Activated CD4-positive, alpha-beta T cell treated with anti-CD3 and anti-CD28 coated beads for 36 hours (primary cell): Measurements from ENCODE around the gene TMEM205. TPM values are rescaled to one million over a fixed set of nuclear protein-coding genes. Genes with fewer than 3 reads are reported as not detected.
"Not testable (repeated sequence)": the region's sequence is repeated elsewhere in the genome, so short reads cannot be mapped to it uniquely, and the experiment has no call there.

Experiments
- ATAC-seq: fragments of 200-7000 bp; cut with Tn5 transposase; one replicate; pipeline ENCODE4 v1.10.0; 2021; ENCODE audit warnings: mild to moderate bottlenecking, moderate library complexity
- CTCF ChIA-PET: fragments of 350-600 bp; sonication (Branson Sonifier 250); formaldehyde crosslinking; loops from one replicate; lab custom pipeline; 2021; ENCODE audit warnings: antibody characterized with exemption; lab: Charles Lee
- POLR2A ChIA-PET: fragments of 350-600 bp; sonication (Branson Sonifier 250); formaldehyde crosslinking; loops from one replicate; lab custom pipeline; 2021; ENCODE audit warnings: antibody characterized with exemption, inconsistent platforms; lab: Charles Lee
- DNase-seq: peaks from one replicate; pipeline ENCODE4 v3.0.0-alpha.2; 2020
- H3K27ac Mint-ChIP-seq: one replicate; pipeline ENCODE4 v1.8.0; 2021; ENCODE audit warnings: mixed read lengths
- H3K27me3 Mint-ChIP-seq: one replicate; pipeline ENCODE4 v1.8.0; 2021; ENCODE audit warnings: mixed read lengths
- H3K36me3 Mint-ChIP-seq: one replicate; pipeline ENCODE4 v1.8.0; 2021; ENCODE audit warnings: low read depth, mixed read lengths
- H3K4me1 Mint-ChIP-seq: one replicate; pipeline ENCODE4 v1.8.0; 2021; ENCODE audit warnings: mixed read lengths
- H3K4me3 Mint-ChIP-seq: one replicate; pipeline ENCODE4 v1.8.0; 2021; ENCODE audit warnings: mild to moderate bottlenecking, moderate library complexity, mixed read lengths
- H3K9me3 Mint-ChIP-seq: one replicate; pipeline ENCODE4 v1.8.0; 2021; ENCODE audit warnings: low read depth, mixed read lengths
- intact Hi-C, 2 experiments: fragments of 100-400 bp; cut with DNase I in 1 of 2; cut with micrococcal nuclease in 1 of 2; formaldehyde crosslinking; loops; one replicate each; pipeline versions ENCODE4 v1.14.2 to v1.15.1; 2022 to 2024; cut with DNase I, micrococcal nuclease
- total RNA-seq, 2 experiments: library from RNA; stranded (reverse); gene quantifications; one replicate each; pipeline ENCODE4 v1.2.3, GENCODE V29; 2021

TMEM205 gene
- total RNA-seq, 2 experiments from 2014 or later: 28.0 to 32.6 TPM

DNA sequence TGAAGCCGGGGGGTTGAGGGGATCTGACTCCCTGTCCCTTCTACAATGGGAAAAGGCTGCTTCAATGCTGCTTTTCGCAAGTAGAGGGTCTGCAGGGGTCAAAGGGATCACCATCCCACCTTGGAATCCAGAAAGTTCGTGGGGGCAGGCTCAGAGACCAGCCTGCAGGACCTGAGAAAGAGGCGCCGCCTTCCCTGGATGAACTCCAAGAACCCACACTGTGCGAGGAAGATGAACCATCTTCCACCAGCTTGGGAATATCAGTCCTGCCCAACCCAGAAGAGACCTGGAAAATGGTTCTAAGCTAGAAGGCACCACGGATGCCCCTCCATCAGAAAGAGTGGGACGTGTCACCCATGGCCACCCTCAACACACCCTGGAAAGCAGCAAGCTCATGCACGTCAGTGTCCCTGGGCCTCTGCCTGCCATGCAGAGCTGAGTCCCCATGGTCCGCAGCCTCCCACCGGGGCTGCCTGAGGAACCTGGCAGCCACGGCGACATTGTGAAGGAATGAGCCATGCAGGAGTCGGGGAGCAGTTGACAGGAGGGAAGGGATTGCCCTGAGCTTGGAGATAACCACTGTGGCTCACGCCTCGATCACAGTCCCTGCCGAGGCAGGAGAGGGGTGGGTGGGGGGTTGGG, 21.2 kb downstream of the TMEM205 start:
- H3K4me1 Mint-ChIP-seq: peaks cover 15% of the 10 kb centered on the region
- intact Hi-C loops: no loop called here
- no peak overlapping the region for H3K4me3 Mint-ChIP-seq
- H3K27me3 Mint-ChIP-seq: peaks cover 9% of the 10 kb centered on the region
- H3K36me3 Mint-ChIP-seq: no peaks in the 10 kb centered on the region
- POLR2A ChIA-PET: interaction anchor here (0.6 kb wide), 1 partner anchor 127 kb away, joined by 6 read pairs; no protein-coding TSS in a partner anchor
- CTCF ChIA-PET: no interaction called here
- ATAC-seq (no peak), DNase-seq (no peak)
- H3K27ac Mint-ChIP-seq: peak overlapping the region; percentile 88
- no peaks in the 10 kb centered on the region for H3K9me3 Mint-ChIP-seq

DNA sequence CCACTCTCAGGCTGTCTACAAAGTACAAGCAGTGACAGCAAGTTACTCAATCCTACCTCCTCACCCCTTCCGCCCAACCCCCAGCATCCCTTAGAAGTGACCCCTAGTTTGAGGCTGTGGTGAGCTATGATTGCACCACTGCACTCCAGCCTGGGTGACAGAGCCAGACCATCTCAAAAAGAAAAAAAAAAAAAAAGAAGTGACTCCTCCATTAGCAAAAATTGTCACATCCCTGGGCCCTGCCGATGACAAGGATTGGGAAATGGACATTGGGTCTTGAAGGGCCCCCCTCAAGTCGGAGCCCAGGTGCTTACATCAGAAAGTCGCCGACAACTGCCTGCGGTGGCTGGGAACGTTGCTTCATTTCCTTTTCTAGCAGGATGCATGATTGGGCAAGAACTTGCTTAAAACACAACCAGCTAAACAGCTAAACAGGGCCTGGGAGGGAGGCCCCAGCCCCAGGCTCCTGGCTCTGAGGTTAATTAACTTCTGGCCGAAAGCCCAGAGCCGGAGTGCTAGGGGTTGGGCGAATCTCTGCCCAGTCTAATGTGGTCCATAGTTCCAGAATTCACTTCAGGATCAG, 21.9 kb downstream of the TMEM205 start:
- intact Hi-C loops: no loop called here
- peaks cover 9% of the 10 kb centered on the region for H3K27me3 Mint-ChIP-seq
- H3K9me3 Mint-ChIP-seq: no peaks in the 10 kb centered on the region
- ChIA-PET POLR2A (interaction anchor here (0.6 kb wide), 1 partner anchor 128 kb away, joined by 6 read pairs; no protein-coding TSS in a partner anchor), CTCF (no interaction called here)
- peak; percentile 70 for DNase-seq
- ATAC-seq: peak; percentile 78
- H3K27ac Mint-ChIP-seq: peak overlapping the region; percentile 88
- peaks cover 15% of the 10 kb centered on the region for H3K4me1 Mint-ChIP-seq
- H3K36me3 Mint-ChIP-seq: no peaks in the 10 kb centered on the region
- peak overlapping the region; percentile 59 for H3K4me3 Mint-ChIP-seq

DNA sequence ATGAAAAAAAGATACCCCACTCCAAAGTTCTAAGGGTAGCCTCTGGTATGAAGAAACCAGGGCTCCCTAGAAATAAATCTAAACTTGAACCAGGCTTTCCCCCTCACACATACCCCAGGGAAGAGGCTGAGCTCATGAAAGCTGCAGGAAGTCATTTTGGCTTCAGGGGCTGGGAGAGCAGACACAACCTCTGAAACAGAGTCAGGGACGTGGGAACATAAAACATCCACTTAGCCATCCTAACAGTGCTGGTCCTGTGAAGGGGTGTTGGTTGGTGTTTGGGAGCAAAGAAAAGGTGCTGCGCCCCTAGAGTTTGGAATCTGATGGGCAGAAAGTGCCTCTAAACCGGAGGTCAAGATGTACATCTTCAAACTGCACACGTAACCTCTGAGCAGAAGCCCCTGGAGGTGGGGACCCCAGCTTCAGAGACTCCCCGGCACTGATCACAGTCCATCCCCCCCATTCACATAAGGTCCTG, 22.4 kb downstream of the TMEM205 start:
- ChIA-PET CTCF (interaction anchor here (0.7 kb wide), 1 partner anchor 35 kb away, joined by 4 read pairs; no protein-coding TSS in a partner anchor), POLR2A (no interaction called here)
- H3K9me3 Mint-ChIP-seq: no peaks in the 10 kb centered on the region
- intact Hi-C loops: no loop called here
- ATAC-seq (peak; percentile 21), DNase-seq (no peak)
- H3K27ac Mint-ChIP-seq: peak overlapping the region; percentile 88
- no peaks in the 10 kb centered on the region for H3K36me3 Mint-ChIP-seq
- peaks cover 15% of the 10 kb centered on the region for H3K4me1 Mint-ChIP-seq
- peaks cover 10% of the 10 kb centered on the region for H3K27me3 Mint-ChIP-seq
- H3K4me3 Mint-ChIP-seq: peak overlapping the region; percentile 59

DNA sequence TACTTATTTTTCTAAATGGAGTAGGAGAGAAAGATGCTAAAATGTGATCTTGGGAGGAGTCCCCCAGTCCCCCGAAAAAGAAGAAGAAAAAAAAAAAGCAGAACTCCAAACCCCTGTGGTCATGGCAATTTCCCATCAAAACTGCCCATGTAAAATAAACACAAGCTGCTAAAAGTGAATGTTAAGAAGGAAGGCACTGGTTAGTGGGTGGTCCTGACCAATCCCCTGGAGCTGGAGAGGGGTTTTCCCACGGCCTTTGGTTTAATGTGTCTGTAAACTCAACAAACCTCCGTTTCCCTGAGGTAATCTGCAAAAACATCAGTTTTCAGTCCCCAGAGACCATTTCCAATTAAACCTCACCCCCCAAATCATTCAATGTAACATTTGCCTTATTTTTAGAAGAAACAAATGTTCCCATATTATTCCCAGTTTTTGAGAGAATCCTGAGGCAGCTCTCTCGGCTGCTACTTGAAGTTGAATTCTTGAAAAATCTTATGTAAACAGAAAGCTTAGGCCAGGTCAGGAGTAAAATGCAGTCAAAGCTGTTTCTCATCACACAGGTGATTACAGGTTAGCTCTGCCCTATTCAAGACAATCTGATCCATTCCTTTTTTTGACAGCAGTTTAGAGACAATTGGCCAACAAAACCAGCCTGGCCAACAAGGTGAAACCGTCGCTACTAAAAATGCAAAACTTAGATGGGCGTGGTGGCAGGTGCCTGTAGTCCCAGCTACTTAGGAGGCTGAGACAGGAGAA, 23.6 kb downstream of the TMEM205 start:
- DNase-seq (no peak), ATAC-seq (no peak)
- H3K4me1 Mint-ChIP-seq: peaks cover 15% of the 10 kb centered on the region
- POLR2A ChIA-PET: no interaction called here
- no peak overlapping the region for H3K27ac Mint-ChIP-seq
- no peak overlapping the region for H3K4me3 Mint-ChIP-seq
- H3K9me3 Mint-ChIP-seq: no peaks in the 10 kb centered on the region
- CTCF ChIA-PET: interaction anchor here (0.6 to 1.0 kb wide), 4 partner anchors 58 to 203 kb away, joined by 3 to 4 read pairs (median 4); no protein-coding TSS in a partner anchor
- intact Hi-C loops: no loop called here
- peaks cover 12% of the 10 kb centered on the region for H3K27me3 Mint-ChIP-seq
- H3K36me3 Mint-ChIP-seq: no peaks in the 10 kb centered on the region

DNA sequence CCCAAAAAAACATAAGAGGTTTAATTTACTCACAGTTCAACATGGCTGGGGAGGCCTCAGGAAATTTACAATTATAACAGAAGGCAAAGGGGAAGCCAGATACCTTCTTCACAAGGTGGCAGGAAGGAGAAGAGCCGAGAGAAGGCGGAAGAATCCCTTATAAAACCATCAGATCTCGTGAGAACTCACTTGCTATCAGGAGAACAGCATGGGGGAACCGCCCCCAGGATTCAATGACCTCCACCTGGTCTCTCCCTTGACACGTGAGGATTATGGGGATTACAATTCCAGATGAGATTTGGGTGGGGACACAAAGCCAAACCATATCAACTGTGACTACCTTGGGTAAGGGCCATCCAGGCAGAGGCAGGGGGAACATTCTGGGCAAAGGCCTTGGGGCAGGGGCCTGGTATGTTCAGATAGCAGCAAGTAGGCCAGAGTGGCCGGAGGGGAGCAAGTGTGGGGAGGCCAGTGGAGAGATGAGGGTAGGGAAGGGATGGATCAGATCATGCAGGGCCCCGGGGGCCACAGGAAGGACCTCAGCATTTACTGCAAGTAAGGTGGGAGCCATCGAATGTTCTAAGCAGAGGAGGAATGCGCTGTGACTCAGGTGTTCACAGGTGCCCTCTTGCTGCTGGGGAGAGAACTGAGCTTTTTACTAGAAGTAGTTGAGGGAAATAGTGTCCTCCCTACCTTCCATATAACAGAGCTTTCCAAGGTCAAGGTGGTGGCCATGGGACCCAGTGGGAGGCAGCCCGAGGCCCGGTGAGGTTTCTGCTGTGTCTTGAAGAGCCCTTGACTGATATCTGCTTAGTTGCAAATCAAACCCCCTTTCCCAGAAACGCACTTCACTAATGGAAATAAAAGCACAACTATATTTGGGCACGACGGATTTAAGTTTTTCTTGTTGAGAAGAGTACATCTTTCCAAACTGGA, 24.6 kb downstream of the TMEM205 start:
- H3K9me3 Mint-ChIP-seq: no peaks in the 10 kb centered on the region
- H3K27ac Mint-ChIP-seq: no peak overlapping the region
- peaks cover 15% of the 10 kb centered on the region for H3K4me1 Mint-ChIP-seq
- ChIA-PET POLR2A (no interaction called here), CTCF (interaction anchor here (0.6 to 0.8 kb wide), 3 partner anchors 107 to 229 kb away, joined by 3 read pairs; partner anchors contain the start of gene PRKCSH)
- no peak overlapping the region for H3K4me3 Mint-ChIP-seq
- no peaks in the 10 kb centered on the region for H3K36me3 Mint-ChIP-seq
- H3K27me3 Mint-ChIP-seq: peaks cover 12% of the 10 kb centered on the region
- DNase-seq (peak; percentile 13), ATAC-seq (no peak)
- intact Hi-C loops: no loop called here

DNA sequence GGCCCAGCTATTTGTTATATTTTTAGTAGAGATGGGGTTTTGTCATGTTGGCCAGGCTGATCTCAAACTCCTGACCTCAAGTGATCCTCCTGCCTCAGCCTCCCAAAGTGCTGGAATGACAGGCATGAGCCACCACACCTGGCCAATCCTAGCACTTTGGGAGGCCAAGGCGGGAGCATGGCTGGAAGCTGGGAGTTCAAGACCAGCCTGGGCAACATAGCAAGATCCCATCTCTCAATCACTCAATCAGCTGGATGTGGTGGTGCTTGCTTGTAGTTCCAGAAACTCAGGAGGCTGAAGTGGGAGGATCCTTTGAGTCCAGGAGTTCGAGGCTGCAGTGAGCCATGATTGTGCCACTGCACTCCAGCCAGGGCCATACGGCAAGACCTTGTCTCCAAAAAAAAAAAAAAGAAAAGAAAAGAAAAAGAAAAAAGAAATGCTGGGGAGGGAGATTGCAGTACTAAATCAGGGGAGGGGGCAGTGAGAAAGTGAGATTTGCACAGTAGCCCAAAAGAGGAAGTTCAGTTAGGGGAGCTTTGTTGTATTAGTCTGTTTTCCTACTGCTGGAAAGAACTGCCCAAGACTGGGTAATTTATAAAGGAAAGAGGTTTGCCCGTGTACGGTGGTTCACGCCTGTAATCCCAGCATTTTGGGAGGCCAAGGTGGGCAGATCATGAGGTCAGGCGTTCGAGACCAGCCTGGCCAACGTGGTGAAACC, 25.6 kb downstream of the TMEM205 start:
- H3K4me1 Mint-ChIP-seq: peaks cover 15% of the 10 kb centered on the region
- CTCF ChIA-PET: interaction anchor here (0.7 to 0.9 kb wide), 2 partner anchors 63 to 107 kb away, joined by 3 to 4 read pairs; no protein-coding TSS in a partner anchor
- POLR2A ChIA-PET, intact Hi-C loops, H3K4me3 Mint-ChIP-seq, H3K36me3 Mint-ChIP-seq, H3K27ac Mint-ChIP-seq, H3K9me3 Mint-ChIP-seq, ATAC-seq, DNase-seq: not testable (repeated sequence)
- peaks cover 12% of the 10 kb centered on the region for H3K27me3 Mint-ChIP-seq

DNA sequence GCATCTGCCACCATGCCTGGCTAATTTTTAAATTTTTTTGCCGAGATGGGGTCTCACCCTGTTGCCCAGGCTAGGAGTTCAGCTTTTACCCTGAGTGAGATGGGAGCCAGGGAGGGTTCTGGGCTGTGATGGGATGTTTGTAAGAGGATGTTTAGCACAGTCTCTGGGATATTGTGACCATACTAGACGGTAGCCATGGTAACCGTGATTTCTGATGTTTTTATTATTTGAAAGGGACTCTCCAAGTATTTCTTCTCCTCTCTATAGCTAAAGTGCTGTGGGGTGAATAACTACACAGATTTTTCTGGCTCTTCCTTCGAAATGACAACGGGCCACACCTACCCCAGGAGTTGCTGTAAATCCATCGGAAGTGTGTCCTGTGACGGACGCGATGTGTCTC, 39.7 kb downstream of the TMEM205 start:
- no peaks in the 10 kb centered on the region for H3K4me1 Mint-ChIP-seq
- intact Hi-C loops: no loop called here
- H3K36me3 Mint-ChIP-seq: no peaks in the 10 kb centered on the region
- H3K27ac Mint-ChIP-seq: no peak overlapping the region
- POLR2A ChIA-PET: no interaction called here
- DNase-seq (no peak), ATAC-seq (no peak)
- no peaks in the 10 kb centered on the region for H3K27me3 Mint-ChIP-seq
- CTCF ChIA-PET: interaction anchor here (1.5 kb wide), 1 partner anchor 12 kb away, joined by 3 read pairs; no protein-coding TSS in a partner anchor
- H3K4me3 Mint-ChIP-seq: no peak overlapping the region
- no peaks in the 10 kb centered on the region for H3K9me3 Mint-ChIP-seq

DNA sequence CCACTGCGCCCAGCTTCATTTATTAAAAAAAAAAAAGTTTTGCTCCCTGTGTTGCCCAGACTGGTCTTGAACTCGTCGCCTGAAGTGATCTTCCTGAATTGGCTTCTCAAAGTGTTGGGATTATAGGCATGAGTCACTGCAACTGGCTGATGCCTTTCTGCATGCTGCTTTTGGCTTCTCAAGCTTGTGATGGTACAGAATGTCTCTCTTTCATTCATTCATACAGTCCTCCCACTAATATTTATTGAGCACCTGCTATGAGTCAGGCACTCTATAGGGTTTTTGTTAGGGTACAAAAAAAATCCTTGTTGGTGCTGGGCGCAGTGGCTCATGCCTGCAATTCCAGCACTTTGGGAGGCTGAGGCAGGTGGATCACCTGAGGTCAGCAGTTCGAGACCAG, 41.1 kb downstream of the TMEM205 start:
- H3K9me3 Mint-ChIP-seq: no peaks in the 10 kb centered on the region
- ChIA-PET POLR2A (no interaction called here), CTCF (interaction anchor here (0.7 kb wide), 1 partner anchor 87 kb away, joined by 3 read pairs; no protein-coding TSS in a partner anchor)
- DNase-seq: no peak
- H3K4me1 Mint-ChIP-seq: no peaks in the 10 kb centered on the region
- intact Hi-C loops: no loop called here
- no peaks in the 10 kb centered on the region for H3K36me3 Mint-ChIP-seq
- no peak overlapping the region for H3K27ac Mint-ChIP-seq
- no peaks in the 10 kb centered on the region for H3K27me3 Mint-ChIP-seq
- no peak for ATAC-seq
- H3K4me3 Mint-ChIP-seq: no peak overlapping the region

DNA sequence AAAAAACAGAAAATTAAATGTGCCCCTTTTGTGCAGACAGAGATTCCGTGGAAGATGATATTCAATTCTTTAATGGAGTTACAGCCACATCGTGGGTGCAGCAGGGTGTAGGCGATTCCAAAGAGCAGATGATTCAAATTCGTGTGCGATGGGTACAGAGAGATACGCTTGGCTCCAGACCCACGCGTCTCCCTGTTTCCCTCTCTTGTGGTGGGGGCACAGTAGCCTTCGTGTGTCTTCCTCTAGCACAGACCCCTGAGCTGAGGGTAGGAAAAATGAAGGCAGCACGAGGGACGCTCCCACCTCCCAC, 45.3 kb downstream of the TMEM205 start:
- ATAC-seq (no peak), DNase-seq (no peak)
- Mint-ChIP-seq H3K27ac (no peak overlapping the region), H3K36me3 (no peaks in the 10 kb centered on the region), H3K4me1 (no peaks in the 10 kb centered on the region), H3K27me3 (peaks cover 4% of the 10 kb centered on the region), H3K4me3 (no peak overlapping the region), H3K9me3 (no peaks in the 10 kb centered on the region)
- intact Hi-C loops: no loop called here
- CTCF ChIA-PET: no interaction called here
- POLR2A ChIA-PET: no interaction called here

DNA sequence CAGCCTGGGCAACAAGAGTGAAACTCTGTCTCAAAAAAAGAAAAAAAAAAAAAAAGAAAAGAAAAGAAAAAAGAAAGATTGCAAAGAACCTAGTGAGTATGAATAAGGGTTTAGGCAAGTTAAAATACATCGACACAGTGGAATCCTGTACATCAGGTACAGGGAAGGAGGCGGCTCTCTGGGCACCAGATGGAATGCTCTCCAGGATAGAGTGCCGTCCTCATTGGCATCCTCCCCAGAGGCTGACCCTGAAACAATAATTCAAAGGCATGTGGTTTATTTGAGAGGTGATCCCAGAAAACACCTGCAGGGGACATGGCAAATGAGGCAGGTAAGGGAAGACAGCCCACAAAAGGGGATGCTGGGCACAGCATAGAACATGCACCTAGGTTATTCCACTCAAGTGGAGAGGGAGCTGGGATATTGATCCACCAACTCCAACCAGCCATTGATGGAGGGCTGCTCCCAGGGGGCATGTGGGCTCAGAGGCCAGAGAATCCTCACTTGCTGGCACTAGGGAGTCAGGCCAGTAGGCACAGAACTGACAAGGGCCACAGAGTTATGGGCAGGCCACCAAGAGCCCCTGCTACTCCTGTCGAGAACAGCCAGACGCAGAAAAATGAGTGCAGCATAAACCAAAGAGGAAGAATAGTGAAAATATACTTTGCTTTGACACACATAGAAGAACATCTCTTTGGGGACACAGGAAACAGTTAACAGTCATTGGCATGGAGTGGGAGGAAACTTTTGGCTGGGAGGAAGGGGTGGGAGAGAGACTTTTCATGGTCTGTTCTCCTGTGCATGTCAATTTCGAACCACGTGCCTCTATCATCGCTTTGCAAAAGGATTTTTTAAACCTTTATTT, 45.9 kb downstream of the TMEM205 start:
- DNase-seq (no peak), ATAC-seq (no peak)
- ChIA-PET POLR2A (no interaction called here), CTCF (interaction anchor here (0.9 to 1.4 kb wide), 2 partner anchors 57 to 182 kb away, joined by 3 read pairs; no protein-coding TSS in a partner anchor)
- intact Hi-C loops: no loop called here
- Mint-ChIP-seq H3K4me3 (no peak overlapping the region), H3K4me1 (no peaks in the 10 kb centered on the region), H3K27me3 (peaks cover 4% of the 10 kb centered on the region), H3K9me3 (no peaks in the 10 kb centered on the region), H3K36me3 (no peaks in the 10 kb centered on the region), H3K27ac (no peak overlapping the region)
